Suppressor macrophage treated with lipopolysaccharide for 1 hour (primary cell): ENCODE results near the gene HNRNPUL1.

Source experiments
- DNase-seq, 3 donors: peaks; one replicate each; pipeline ENCODE4 v3.0.0-alpha.2; 2020 to 2022

Gene HNRNPUL1

GRCh38 chr19:41355035-41355434 is 90.9 kb downstream of the HNRNPUL1 start:
- no peak for DNase-seq

- no peak for DNase-seq
Measured at GRCh38 chr19:41355802-41356201, 91.6 kb downstream of the HNRNPUL1 start.

DNA sequence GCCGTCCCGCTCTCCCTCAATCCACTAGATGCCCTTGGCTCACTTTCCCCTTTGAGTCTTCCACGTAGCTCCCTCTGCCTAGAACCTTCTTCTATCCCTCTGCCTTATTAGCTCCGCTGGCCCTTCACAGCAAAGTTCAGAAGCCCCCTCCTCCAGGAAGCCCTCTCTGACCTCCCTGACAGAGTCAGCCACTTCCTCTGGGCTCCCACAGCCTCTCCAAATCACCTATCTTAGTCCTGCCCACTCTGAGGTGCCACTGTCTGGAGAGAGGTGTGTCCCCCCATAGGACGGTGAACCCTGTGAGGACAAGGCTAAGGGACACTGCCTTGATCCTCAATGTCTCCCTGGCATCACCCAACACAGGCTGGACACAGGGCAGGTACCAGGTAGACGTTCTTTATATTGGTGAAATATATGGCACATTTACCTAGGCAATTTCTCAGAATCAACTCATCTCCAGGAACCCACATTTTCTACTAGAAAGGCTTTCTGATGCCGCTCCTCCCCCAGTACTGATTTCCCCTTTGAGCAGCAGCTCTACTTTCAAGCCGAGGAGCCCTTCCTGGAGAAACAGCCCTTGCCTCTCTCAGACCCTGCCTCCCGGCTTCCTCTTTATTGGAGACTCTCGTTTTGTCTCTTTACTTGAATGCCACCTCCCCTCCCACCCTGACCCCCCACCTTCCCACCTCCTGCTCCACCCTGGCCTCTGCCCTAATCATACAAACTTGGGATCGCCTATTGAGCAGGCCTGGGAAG is 93.0 kb downstream of the HNRNPUL1 start:
- DNase-seq: peak in 2 of 3 donors; percentile 48 to 61
